ENCODE measurements around the gene HMX1. TPM values are rescaled to one million over a fixed set of nuclear protein-coding genes. Genes with fewer than 3 reads are reported as not detected.

Gene HMX1
- total RNA-seq, 6 experiments from 2014 or later, result not detected

GRCh38 chr4:8860096-8860891, 11.3 kb downstream of the HMX1 start:
- H3K36me3 ChIP-seq, result no peaks in the 10 kb centered on the region
- no peak for ATAC-seq
- H3K27me3 ChIP-seq, result peaks cover 21 to 33% of the 10 kb centered on the region in 2 donors
- no peak for TF ChIP-seq POLR2A (IDR thresholded peaks at IDR 0.05)
- TF ChIP-seq, protein P1, sequence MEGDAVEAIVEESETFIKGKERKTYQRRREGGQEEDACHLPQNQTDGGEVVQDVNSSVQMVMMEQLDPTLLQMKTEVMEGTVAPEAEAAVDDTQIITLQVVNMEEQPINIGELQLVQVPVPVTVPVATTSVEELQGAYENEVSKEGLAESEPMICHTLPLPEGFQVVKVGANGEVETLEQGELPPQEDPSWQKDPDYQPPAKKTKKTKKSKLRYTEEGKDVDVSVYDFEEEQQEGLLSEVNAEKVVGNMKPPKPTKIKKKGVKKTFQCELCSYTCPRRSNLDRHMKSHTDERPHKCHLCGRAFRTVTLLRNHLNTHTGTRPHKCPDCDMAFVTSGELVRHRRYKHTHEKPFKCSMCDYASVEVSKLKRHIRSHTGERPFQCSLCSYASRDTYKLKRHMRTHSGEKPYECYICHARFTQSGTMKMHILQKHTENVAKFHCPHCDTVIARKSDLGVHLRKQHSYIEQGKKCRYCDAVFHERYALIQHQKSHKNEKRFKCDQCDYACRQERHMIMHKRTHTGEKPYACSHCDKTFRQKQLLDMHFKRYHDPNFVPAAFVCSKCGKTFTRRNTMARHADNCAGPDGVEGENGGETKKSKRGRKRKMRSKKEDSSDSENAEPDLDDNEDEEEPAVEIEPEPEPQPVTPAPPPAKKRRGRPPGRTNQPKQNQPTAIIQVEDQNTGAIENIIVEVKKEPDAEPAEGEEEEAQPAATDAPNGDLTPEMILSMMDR (IDR thresholded peaks at IDR 0.05), result no peak
- intact Hi-C loops (cut with DNase I), result no loop called here
- no peak for DNase-seq
- no peak overlapping the region for H3K27ac ChIP-seq
- H3K4me3 ChIP-seq, result no peak overlapping the region
- no peaks in the 10 kb centered on the region for H3K4me1 ChIP-seq
- no peaks in the 10 kb centered on the region for H3K9me3 ChIP-seq
- WGBS (ENCODE audit: insufficient coverage, low coverage, low lambda C conversion rate, missing lambda C conversion rate), result 6% methylated on average over 9 of the region's 70 CpGs

GRCh38 chr4:8859550-8860095, 12.0 kb downstream of the HMX1 start:
- intact Hi-C loops (cut with DNase I), result no loop called here
- TF ChIP-seq, protein P1 (IDR thresholded peaks at IDR 0.05), result no peak
- no peak for TF ChIP-seq POLR2A (IDR thresholded peaks at IDR 0.05)
- no peak overlapping the region for H3K27ac ChIP-seq
- under 1% methylated on average over 29 of the region's 38 CpGs for WGBS (ENCODE audit: insufficient coverage, low coverage, low lambda C conversion rate, missing lambda C conversion rate)
- no peaks in the 10 kb centered on the region for H3K36me3 ChIP-seq
- ATAC-seq (no peak), DNase-seq (no peak)
- H3K4me3 ChIP-seq, result no peak overlapping the region
- no peaks in the 10 kb centered on the region for H3K4me1 ChIP-seq
- H3K27me3 ChIP-seq, result peaks cover 21 to 33% of the 10 kb centered on the region in 2 donors
- no peaks in the 10 kb centered on the region for H3K9me3 ChIP-seq

GRCh38 chr4:8858701-8859210, 12.9 kb downstream of the HMX1 start:
- intact Hi-C loops (cut with DNase I), result no loop called here
- TF ChIP-seq, protein P1 (IDR thresholded peaks at IDR 0.05), result no peak
- no peak for TF ChIP-seq POLR2A (IDR thresholded peaks at IDR 0.05)
- no peaks in the 10 kb centered on the region for H3K36me3 ChIP-seq
- no peaks in the 10 kb centered on the region for H3K4me1 ChIP-seq
- ATAC-seq (no peak), DNase-seq (no peak)
- H3K9me3 ChIP-seq, result no peaks in the 10 kb centered on the region
- H3K27me3 ChIP-seq, result peaks cover 21 to 35% of the 10 kb centered on the region in 2 donors
- H3K4me3 ChIP-seq, result no peak overlapping the region
- H3K27ac ChIP-seq, result no peak overlapping the region
- 0% methylated on average over 1 of the region's 19 CpGs for WGBS (ENCODE audit: insufficient coverage, low coverage, low lambda C conversion rate, missing lambda C conversion rate)

- ATAC-seq, result no peak
- Histone ChIP-seq H3K27me3 (peaks cover 21 to 34% of the 10 kb centered on the region in 2 donors), H3K27ac (no peak overlapping the region), H3K4me3 (no peak overlapping the region), H3K4me1 (no peaks in the 10 kb centered on the region), H3K36me3 (no peaks in the 10 kb centered on the region), H3K9me3 (no peaks in the 10 kb centered on the region)
- TF ChIP-seq, protein P1 (IDR thresholded peaks at IDR 0.05), result no peak
- TF ChIP-seq POLR2A (IDR thresholded peaks at IDR 0.05), result no peak
- no peak for DNase-seq
- intact Hi-C loops (cut with DNase I), result no loop called here
- 3% methylated on average over 45 of the region's 74 CpGs for WGBS (ENCODE audit: insufficient coverage, low coverage, low lambda C conversion rate, missing lambda C conversion rate)
Observed at GRCh38 chr4:8857766-8858700, 13.6 kb downstream of the HMX1 start.
